HG03045 (cell line): ENCODE data around the gene ADCY1.
"Not testable (repeated sequence)": the region's sequence is repeated elsewhere in the genome, so short reads cannot be mapped to it uniquely, and the experiment has no call there.

ENCODE experiments used
- ATAC-seq: cut with Tn5 transposase; IDR thresholded peaks from one replicate; pipeline ENCODE4 v1.9.1; 2021; ENCODE audit warnings: mild to moderate bottlenecking, moderate library complexity; ENCODE audit not compliant: unreplicated experiment

ADCY1 gene

GRCh38 chr7:45708046-45708950, 134.1 kb downstream of the ADCY1 start:
- no peak for ATAC-seq

GRCh38 chr7:45709168-45710042, 135.2 kb downstream of the ADCY1 start:
- no peak for ATAC-seq

GRCh38 chr7:45710271-45711160, 136.3 kb downstream of the ADCY1 start:
- no peak for ATAC-seq

DNA sequence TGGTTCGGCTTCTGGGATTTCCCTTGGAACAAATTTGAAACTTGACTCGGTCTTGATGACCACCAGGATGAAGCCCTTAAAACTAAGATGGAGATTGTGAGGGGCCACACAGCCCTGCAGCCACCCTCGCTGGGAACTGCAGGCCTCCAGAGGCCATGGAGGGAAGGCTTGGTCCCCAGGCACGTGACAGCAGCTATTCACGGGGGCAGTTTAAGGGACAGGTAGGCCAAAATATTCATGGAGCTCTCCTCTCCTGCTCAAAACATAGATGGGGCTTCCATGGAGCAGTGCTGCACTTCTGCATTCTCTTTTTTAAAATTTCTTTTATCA, 137.0 kb downstream of the ADCY1 start:
- ATAC-seq = no peak

DNA sequence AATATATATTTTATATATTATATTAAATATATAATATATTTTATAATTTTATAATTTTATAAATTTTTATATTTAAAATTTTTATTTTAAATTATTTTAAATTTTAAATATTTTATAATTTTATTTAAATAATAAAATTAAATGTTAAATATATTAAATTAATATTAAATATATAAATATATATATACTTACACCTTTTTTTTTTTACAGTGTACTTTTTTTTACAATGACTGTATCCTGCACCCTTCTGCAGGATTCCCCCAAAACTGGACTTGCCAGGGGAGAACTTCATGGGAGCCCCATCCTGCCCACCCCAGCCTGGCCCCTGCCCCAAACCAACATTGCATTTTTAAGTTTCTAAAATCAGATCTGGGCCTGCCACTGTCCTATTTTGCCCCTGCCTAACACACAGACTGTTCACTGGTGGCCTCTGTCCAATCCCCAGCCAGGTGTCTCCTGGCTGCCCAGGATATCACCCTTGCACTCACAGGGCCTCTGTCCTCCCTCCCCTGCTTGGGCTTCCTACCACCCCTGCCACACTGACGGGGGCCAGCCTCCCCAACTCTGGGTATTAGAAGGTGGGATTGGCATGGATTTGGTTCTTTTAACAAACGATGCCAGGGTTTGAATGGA, 138.0 kb downstream of the ADCY1 start:
- ATAC-seq = no peak

DNA sequence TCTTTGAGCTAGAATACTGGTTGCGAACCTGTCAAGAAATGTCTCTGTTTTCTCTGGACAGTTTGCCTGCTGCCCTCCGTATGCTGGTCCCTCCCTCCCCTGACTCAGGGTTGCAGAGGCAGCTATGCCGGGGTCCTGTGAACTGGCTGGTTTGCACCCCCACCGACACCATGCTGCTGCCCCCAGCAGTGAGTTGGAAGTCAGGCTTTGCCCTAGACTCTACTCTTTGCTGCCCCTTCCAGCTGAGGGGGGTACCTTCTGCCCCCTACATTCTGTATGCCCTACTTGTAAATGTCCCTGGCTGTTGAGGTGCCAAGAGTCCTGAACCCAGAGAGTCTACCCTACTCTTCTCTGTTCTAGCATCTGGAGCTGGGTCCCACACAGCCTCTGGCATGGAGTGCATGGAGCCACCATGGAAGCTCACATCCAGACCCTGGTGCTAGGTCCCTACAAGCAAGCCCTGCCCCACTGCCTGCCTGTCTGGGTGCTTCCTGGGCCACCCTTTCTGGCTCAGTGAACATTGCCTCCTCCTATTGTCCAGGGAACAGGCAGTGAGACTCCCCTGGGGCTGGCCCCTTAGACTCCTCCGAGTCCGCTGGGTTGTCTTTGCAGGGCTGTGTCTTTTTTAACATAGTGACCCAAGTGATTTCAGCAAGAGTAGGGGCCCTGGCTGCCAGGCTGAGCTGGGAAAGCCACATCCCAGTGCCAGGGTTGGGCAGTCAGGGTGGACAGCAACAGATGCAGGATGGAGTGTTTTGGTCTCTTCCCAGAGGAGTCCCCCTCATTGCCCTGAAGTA, 138.9 kb downstream of the ADCY1 start:
- no peak for ATAC-seq

DNA sequence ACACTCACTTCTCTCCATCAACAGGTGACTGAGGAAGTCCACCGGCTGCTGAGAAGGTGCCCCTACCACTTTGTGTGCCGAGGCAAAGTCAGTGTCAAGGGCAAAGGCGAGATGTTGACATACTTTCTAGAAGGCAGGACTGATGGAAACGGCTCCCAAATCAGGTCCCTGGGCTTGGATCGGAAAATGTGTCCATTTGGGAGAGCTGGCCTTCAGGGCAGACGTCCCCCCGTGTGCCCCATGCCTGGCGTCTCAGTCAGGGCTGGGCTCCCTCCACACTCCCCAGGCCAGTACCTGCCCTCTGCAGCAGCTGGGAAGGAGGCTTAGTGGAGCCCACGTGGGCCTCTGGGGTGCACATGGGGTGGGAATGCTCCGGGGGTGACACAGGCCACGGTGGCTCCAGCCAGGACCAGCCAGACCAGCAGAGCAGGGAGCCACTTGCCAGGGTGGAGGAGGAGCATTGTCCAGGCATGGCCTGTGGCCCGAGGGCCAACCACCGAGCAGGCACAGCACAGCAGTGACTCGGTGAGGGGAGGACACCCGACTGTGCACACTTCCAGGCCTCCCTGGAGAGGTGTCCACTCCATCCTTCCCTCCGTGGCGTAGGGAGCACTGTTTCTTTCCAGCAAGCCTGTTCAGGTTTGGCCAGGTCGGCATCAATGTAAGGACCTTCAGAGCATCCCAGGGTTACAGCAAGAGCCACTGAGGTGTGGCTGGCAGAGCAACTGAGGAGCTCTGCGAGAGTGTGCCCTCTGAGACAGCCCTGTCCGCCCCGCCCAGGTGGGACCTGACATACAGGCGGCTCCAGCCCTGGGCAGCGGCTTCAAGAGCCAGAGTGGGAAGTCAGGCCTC, 139.7 kb downstream of the ADCY1 start:
- ATAC-seq = no peak

GRCh38 chr7:45714521-45714820, 140.3 kb downstream of the ADCY1 start:
- no peak for ATAC-seq

GRCh38 chr7:45715471-45716352, 141.5 kb downstream of the ADCY1 start:
- ATAC-seq = no peak

DNA sequence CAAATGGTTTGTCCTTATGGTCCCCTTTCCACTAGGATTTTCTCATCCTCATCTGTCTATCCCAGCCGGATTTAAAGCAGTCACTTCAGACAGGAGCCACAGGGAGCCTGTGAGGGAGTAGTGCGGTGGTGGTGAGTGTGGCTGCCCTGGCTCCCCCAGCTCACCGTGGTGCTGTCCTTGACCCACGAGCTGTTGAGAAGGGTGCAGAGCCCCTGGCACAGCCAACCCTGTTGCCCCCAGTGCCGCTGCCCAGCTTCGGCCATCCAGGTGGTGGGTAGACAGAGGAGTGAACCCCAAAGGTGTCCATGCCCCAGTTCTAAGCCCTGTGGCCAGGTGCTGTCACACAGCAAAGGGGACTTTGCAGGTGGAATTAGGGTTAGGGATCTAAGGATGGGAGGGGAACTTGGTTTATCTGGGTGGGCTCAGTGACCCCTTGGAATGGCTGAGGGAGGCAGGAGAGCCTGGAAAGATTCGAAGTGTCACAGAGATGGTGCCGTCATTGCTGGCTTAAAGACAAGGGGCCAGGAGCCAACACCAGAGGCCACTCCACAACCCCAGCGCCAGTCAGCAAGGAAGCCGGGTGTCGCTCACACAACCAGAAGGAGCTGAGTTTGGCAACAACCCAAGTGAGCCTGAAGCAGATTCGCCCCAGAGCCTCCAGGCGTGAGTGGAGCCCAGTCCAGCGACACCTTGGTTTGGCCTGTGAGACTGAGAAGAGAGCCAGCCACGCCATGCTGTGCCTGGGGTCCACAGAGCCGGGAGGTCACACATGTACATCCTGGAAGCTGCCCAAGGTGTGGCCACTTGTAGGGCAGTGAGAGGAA, 142.4 kb downstream of the ADCY1 start:
- ATAC-seq = no peak

- no peak for ATAC-seq
These were observed 143.5 kb downstream of the ADCY1 start for GRCh38 chr7:45717537-45718235.

DNA sequence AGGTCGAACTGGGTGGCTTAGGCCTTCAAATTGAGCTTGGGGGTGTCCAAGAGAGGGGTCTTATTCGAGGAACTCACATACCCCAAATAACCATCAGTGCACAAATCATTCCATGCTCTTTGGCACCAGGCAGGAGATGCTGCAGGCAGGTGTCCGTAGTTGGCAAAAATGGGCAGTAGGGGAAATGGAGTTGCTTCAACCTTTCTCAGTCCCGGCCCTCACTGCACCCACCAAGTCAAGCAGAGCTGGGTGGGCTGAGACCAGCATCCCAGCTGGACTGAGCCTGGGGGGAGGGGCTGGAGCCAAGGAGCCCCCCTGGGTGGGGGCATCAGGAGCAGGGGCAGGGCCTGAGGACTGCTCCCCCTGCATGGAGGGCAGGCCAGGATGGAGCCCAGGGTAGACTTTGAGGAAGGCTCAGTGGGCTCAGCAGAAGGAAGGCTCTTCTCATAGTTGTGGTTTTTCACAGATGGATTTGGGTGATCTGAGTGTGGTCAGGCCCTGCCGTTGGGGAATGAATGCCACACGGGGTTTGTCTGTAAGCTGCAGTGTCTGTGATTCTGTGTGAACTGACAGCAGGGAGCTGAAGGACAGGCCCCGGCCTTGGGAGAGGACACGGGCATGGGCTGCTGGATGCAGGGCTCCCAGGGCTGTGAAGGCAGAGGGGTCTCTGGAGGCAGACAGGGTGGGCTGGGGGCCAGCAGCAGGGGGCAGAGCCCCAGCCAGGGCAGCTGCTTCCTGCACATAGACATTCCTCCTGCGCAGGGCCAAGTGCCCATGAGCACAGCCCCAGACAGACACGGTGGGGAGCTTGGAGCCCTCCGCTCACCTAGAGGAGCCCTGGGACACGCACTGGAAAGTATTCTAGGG, 144.5 kb downstream of the ADCY1 start:
- no peak for ATAC-seq

DNA sequence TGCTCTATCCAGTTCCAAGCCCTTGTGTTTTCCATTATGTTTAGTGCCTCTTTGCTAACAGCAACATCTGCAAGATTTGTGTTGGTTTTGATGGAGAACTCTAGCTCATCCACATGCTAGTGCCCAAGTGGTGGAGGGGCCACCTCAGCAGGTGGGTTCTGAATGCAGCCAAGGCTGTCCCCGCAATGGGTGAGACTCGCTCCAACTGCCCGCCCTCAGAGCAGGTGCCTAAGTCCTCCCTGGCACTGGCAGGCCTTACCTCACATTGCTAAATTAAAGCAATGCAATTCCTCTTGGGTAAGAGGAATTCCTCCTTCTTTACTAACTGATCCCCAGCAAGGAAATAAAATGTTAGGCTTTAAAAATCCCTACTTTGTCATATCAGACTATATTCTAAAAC, 146.8 kb downstream of the ADCY1 start:
- ATAC-seq = no peak

GRCh38 chr7:45721686-45722598, 147.8 kb downstream of the ADCY1 start:
- no peak for ATAC-seq

DNA sequence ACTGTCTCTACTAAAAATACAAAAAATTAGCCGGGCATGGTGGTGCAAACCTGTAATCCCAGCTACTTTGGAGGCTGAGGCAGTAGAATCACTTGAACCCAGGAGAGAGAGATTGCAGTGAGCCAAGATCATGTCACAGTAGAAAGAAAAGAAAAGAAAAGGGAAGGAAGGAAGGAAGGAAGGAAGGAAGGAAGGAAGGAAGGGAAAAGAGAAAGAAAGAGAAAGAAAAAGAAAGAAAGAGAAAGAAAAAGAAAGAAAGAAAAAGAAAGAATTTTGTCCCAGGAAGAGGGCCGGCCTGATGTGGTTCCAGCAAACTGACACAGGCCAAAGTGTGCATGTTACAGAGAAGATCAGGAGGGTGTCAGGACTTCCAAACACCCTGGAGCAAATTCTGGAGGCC, 151.1 kb downstream of the ADCY1 start:
- ATAC-seq = not testable (repeated sequence)
